Measurements from ENCODE around the gene RDH16. TPM values are rescaled to one million over a fixed set of nuclear protein-coding genes. Genes with fewer than 3 reads are reported as not detected.
A peak's percentile ranks its signal among the peaks of the same experiment; 100 is the strongest.

RDH16 gene
- total RNA-seq, 1 donor from 2014 or later = 0.27 TPM

DNA sequence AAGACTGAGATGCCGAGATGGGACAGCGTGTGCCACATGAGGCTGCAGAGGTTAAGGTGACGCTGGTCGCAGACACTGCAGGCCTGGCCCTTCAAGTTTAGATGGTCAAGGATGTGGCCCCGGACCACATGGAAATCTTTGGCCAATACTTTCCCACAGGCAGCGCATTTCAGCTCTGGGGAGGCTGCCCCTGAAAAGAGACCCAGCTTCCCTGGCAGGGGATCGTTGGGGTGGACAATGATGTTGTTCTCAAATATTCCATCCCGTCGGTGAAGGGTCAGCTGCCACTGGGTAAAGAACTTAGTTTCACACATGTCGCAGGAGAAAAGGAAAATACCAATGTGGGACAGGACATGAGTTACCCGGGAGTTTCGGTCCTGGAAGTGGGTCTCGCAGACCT, 46.0 kb upstream of the RDH16 start:
- Mint-ChIP-seq H3K4me3 (ENCODE audit: unreplicated experiment) (no peak overlapping the region), H3K27me3 (ENCODE audit: unreplicated experiment) (no peaks in the 10 kb centered on the region), H3K36me3 (ENCODE audit: unreplicated experiment) (peaks cover 31% of the 10 kb centered on the region), H3K9me3 (ENCODE audit: unreplicated experiment) (no peaks in the 10 kb centered on the region), H3K4me1 (ENCODE audit: unreplicated experiment) (peaks cover 17% of the 10 kb centered on the region), H3K27ac (ENCODE audit: unreplicated experiment) (no peak overlapping the region)
- DNase-seq (ENCODE audit: extremely low spot score, unreplicated experiment) = no peak
- TF ChIP-seq, protein P1, sequence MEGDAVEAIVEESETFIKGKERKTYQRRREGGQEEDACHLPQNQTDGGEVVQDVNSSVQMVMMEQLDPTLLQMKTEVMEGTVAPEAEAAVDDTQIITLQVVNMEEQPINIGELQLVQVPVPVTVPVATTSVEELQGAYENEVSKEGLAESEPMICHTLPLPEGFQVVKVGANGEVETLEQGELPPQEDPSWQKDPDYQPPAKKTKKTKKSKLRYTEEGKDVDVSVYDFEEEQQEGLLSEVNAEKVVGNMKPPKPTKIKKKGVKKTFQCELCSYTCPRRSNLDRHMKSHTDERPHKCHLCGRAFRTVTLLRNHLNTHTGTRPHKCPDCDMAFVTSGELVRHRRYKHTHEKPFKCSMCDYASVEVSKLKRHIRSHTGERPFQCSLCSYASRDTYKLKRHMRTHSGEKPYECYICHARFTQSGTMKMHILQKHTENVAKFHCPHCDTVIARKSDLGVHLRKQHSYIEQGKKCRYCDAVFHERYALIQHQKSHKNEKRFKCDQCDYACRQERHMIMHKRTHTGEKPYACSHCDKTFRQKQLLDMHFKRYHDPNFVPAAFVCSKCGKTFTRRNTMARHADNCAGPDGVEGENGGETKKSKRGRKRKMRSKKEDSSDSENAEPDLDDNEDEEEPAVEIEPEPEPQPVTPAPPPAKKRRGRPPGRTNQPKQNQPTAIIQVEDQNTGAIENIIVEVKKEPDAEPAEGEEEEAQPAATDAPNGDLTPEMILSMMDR (IDR thresholded peaks at IDR 0.05) = no peak

- Mint-ChIP-seq H3K9me3 (ENCODE audit: unreplicated experiment) (no peaks in the 10 kb centered on the region), H3K36me3 (ENCODE audit: unreplicated experiment) (peaks cover 32% of the 10 kb centered on the region), H3K4me1 (ENCODE audit: unreplicated experiment) (peaks cover 10% of the 10 kb centered on the region), H3K4me3 (ENCODE audit: unreplicated experiment) (no peak overlapping the region), H3K27me3 (ENCODE audit: unreplicated experiment) (no peaks in the 10 kb centered on the region), H3K27ac (ENCODE audit: unreplicated experiment) (no peak overlapping the region)
- TF ChIP-seq, protein P1 (IDR thresholded peaks at IDR 0.05) = peak; percentile 67
- DNase-seq (ENCODE audit: extremely low spot score, unreplicated experiment) = no peak
Measured at GRCh38 chr12:57001448-57001906, 44.1 kb upstream of the RDH16 start.

GRCh38 chr12:57000393-57000792, 43.0 kb upstream of the RDH16 start:
- Mint-ChIP-seq H3K27me3 (ENCODE audit: unreplicated experiment) (no peaks in the 10 kb centered on the region), H3K4me3 (ENCODE audit: unreplicated experiment) (no peak overlapping the region), H3K27ac (ENCODE audit: unreplicated experiment) (no peak overlapping the region), H3K9me3 (ENCODE audit: unreplicated experiment) (no peaks in the 10 kb centered on the region), H3K36me3 (ENCODE audit: unreplicated experiment) (peaks cover 38% of the 10 kb centered on the region), H3K4me1 (ENCODE audit: unreplicated experiment) (peaks cover 5% of the 10 kb centered on the region)
- no peak for DNase-seq (ENCODE audit: extremely low spot score, unreplicated experiment)
- TF ChIP-seq, protein P1 (IDR thresholded peaks at IDR 0.05) = no peak

- no peak overlapping the region for H3K4me3 Mint-ChIP-seq (ENCODE audit: unreplicated experiment)
- no peak overlapping the region for H3K27ac Mint-ChIP-seq (ENCODE audit: unreplicated experiment)
- no peaks in the 10 kb centered on the region for H3K4me1 Mint-ChIP-seq (ENCODE audit: unreplicated experiment)
- TF ChIP-seq, protein P1 (IDR thresholded peaks at IDR 0.05) = no peak
- DNase-seq (ENCODE audit: extremely low spot score, unreplicated experiment) = no peak
- H3K9me3 Mint-ChIP-seq (ENCODE audit: unreplicated experiment) = no peaks in the 10 kb centered on the region
- peaks cover 38% of the 10 kb centered on the region for H3K36me3 Mint-ChIP-seq (ENCODE audit: unreplicated experiment)
- H3K27me3 Mint-ChIP-seq (ENCODE audit: unreplicated experiment) = no peaks in the 10 kb centered on the region
Measured at GRCh38 chr12:56999456-56999855, 42.0 kb upstream of the RDH16 start.

DNA sequence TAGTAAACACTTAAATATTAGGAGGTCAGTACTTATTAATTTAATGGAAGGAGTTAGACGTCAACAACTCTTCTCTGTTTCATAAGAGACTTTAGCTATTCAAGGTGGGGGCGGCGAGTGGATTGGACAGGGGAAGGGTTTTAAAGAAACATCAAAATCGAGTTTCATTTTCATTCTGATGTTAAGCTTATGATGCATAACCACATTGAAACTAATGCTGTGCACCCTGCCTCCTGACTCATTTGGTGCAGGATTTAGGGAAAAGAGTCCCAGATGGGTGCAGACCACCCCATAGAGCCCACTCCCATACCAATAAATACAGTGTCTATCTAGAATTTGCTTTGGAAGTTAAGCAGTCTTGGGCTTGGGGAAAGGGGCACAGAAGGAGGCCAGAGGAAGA, 41.6 kb upstream of the RDH16 start:
- H3K27ac Mint-ChIP-seq (ENCODE audit: unreplicated experiment) = no peak overlapping the region
- H3K9me3 Mint-ChIP-seq (ENCODE audit: unreplicated experiment) = no peaks in the 10 kb centered on the region
- H3K4me3 Mint-ChIP-seq (ENCODE audit: unreplicated experiment) = no peak overlapping the region
- H3K36me3 Mint-ChIP-seq (ENCODE audit: unreplicated experiment) = peaks cover 34% of the 10 kb centered on the region
- TF ChIP-seq, protein P1 (IDR thresholded peaks at IDR 0.05) = no peak
- DNase-seq (ENCODE audit: extremely low spot score, unreplicated experiment) = no peak
- no peaks in the 10 kb centered on the region for H3K27me3 Mint-ChIP-seq (ENCODE audit: unreplicated experiment)
- H3K4me1 Mint-ChIP-seq (ENCODE audit: unreplicated experiment) = no peaks in the 10 kb centered on the region
